ENCODE measurements around the gene HAPLN2.

The HAPLN2 gene

GRCh38 chr1:156641761-156642264, 22.6 kb downstream of the HAPLN2 start, which contains the start of gene BCAN:
BCAN (plus strand) TSS chr1:156642117; CDS start chr1:156646055, 3,938 bp downstream.
- no peak within 1 kb of the TSS for H3K4me3 ChIP-seq (ENCODE audit: low read length)

DNA sequence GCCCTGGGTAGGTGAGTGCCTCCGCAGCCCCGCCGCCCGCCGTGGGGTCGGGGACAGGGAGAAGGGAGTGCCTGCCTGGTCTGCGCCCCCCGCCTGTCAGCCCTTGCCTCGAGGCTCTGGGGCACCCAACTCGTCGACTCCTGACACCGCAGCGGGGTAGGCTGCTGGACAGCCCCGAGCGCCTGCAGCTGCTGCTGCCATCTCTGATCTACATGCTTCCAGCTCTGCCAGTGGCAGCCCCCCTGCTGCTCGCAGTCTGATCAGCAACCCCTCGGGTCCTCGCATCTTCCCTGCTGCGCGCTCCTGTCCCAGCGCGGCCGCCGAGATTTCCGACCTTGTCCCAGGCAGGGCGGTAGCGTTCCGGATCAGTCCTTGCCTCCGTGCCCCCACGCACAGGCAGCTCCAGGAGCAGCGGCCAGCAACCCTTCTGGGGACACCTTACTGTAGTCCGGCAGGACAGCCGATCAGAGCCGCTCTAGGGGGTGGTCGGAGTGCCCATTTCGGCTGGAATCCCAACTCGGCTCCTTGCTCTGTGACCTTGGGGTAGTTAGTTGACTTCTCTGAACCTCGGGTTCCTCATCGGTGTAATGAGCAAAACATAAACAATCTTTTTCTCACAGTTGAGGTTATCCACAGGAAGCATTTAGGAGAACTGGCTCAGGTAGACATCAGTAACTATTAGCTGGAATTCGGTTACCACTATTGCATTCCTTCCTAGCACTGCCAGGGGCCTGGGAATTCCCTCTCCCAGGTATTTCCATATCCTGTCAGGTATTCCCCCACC, 23.2 kb downstream of the HAPLN2 start:
- H3K4me3 ChIP-seq (ENCODE audit: low read length) = no peak overlapping the region
- TF ChIP-seq ZNF274 (IDR thresholded peaks at IDR 0.05; ENCODE audit: low read depth, low read length) = no peak

More at GRCh38 chr1:156641761-156642264, 22.6 kb downstream of the HAPLN2 start, which contains the start of gene BCAN:
- TF ChIP-seq ZNF274 (IDR thresholded peaks at IDR 0.05; ENCODE audit: low read depth, low read length) = no peak

- no peak for TF ChIP-seq ZNF274 (IDR thresholded peaks at IDR 0.05; ENCODE audit: low read depth, low read length)
- no peak overlapping the region for H3K4me3 ChIP-seq (ENCODE audit: low read length)
Measured at GRCh38 chr1:156643049-156643777, 24.0 kb downstream of the HAPLN2 start.

DNA sequence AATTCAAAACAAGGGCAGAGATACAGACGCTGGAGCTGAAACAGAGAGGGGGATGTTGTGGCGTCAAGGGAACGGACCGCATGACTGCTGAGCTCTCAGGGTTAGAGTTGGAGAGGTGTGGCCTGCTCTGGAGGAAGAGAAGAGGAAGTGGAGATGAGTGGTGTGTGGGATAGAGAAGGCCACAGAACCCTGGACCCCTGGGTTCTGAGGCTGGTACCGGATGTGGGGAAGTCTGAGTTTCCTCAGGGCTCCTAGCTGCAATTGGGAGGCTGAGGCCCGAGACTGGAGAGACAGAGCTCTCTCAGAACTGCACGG, 24.5 kb downstream of the HAPLN2 start:
- no peak overlapping the region for H3K4me3 ChIP-seq (ENCODE audit: low read length)
- no peak for TF ChIP-seq ZNF274 (IDR thresholded peaks at IDR 0.05; ENCODE audit: low read depth, low read length)

DNA sequence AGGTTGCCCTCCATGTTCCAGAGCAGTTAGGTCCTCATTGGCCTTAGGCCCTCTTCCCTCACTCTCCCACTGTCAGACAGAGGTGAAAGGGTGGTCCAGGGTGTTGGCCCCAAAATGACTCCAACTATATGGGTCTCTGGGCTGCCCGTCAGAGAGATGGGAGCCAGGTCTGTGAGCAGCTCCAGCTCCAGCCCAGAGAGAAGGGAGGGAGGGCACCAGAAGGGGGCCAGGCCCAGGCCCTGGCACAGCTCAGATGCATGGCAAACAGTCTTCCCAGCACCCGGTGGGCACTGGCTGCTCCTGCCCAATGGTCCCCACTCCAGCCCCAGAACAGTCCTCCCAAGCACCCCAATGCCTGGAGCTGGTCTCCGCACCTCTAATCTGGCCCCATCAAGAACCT, 24.9 kb downstream of the HAPLN2 start:
- no peak overlapping the region for H3K4me3 ChIP-seq (ENCODE audit: low read length)
- TF ChIP-seq ZNF274 (IDR thresholded peaks at IDR 0.05; ENCODE audit: low read depth, low read length) = no peak

- TF ChIP-seq ZNF274 (IDR thresholded peaks at IDR 0.05; ENCODE audit: low read depth, low read length) = no peak
- H3K4me3 ChIP-seq (ENCODE audit: low read length) = no peak overlapping the region
Measured at GRCh38 chr1:156644640-156645039, 25.4 kb downstream of the HAPLN2 start.

GRCh38 chr1:156645056-156645455, 25.8 kb downstream of the HAPLN2 start:
- no peak overlapping the region for H3K4me3 ChIP-seq (ENCODE audit: low read length)
- no peak for TF ChIP-seq ZNF274 (IDR thresholded peaks at IDR 0.05; ENCODE audit: low read depth, low read length)

- TF ChIP-seq ZNF274 (IDR thresholded peaks at IDR 0.05; ENCODE audit: low read depth, low read length) = no peak
Measured at GRCh38 chr1:156645666-156646065, 26.5 kb downstream of the HAPLN2 start.

GRCh38 chr1:156646738-156647211, 27.6 kb downstream of the HAPLN2 start:
- H3K4me3 ChIP-seq (ENCODE audit: low read length) = no peak overlapping the region
- no peak for TF ChIP-seq ZNF274 (IDR thresholded peaks at IDR 0.05; ENCODE audit: low read depth, low read length)

More at GRCh38 chr1:156645666-156646065, 26.5 kb downstream of the HAPLN2 start:
- H3K4me3 ChIP-seq (ENCODE audit: low read length) = no peak overlapping the region

DNA sequence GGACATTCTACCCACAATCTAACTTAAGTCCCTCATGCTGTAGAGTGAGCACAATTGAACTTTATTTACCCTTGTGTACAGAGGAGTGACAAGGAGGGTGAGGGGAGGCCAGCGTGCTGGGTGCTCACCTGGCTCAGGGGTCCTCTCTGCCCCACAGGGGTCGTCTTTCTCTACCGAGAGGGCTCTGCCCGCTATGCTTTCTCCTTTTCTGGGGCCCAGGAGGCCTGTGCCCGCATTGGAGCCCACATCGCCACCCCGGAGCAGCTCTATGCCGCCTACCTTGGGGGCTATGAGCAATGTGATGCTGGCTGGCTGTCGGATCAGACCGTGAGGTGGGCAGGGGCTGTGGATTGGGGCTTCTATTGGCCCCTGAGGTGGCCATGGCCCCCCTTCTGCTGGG, 28.1 kb downstream of the HAPLN2 start:
- TF ChIP-seq ZNF274 (IDR thresholded peaks at IDR 0.05; ENCODE audit: low read depth, low read length) = no peak
- no peak overlapping the region for H3K4me3 ChIP-seq (ENCODE audit: low read length)

GRCh38 chr1:156648496-156648895, 29.3 kb downstream of the HAPLN2 start:
- TF ChIP-seq ZNF274 (IDR thresholded peaks at IDR 0.05; ENCODE audit: low read depth, low read length) = no peak

GRCh38 chr1:156648951-156649350, 29.7 kb downstream of the HAPLN2 start:
- H3K4me3 ChIP-seq (ENCODE audit: low read length) = no peak overlapping the region
- no peak for TF ChIP-seq ZNF274 (IDR thresholded peaks at IDR 0.05; ENCODE audit: low read depth, low read length)

More at GRCh38 chr1:156648496-156648895, 29.3 kb downstream of the HAPLN2 start:
- H3K4me3 ChIP-seq (ENCODE audit: low read length) = no peak overlapping the region

- no peak overlapping the region for H3K4me3 ChIP-seq (ENCODE audit: low read length)
- TF ChIP-seq ZNF274 (IDR thresholded peaks at IDR 0.05; ENCODE audit: low read depth, low read length) = no peak
Measured at GRCh38 chr1:156652131-156652991, 33.1 kb downstream of the HAPLN2 start.

- TF ChIP-seq ZNF274 (IDR thresholded peaks at IDR 0.05; ENCODE audit: low read depth, low read length) = no peak
Measured at GRCh38 chr1:156652992-156653355, 33.8 kb downstream of the HAPLN2 start.

More at GRCh38 chr1:156652992-156653355, 33.8 kb downstream of the HAPLN2 start:
- H3K4me3 ChIP-seq (ENCODE audit: low read length) = no peak overlapping the region

Measured in GM08714 (cell line).